NCI-H1092 (cell line): Measurements from ENCODE around the gene ZNF775.
A peak's percentile ranks its signal among the peaks of the same experiment; 100 is the strongest.
"Not testable (repeated sequence)": the region's sequence is repeated elsewhere in the genome, so short reads cannot be mapped to it uniquely, and the experiment has no call there.

ENCODE experiments used
- DNase-seq: peaks from one replicate; lab custom pipeline; 2025; lab: John Stamatoyannopoulos, UW

The ZNF775 gene

GRCh38 chr7:150382123-150382843 lies 3.2 kb downstream of the ZNF775 start:
- no peak for DNase-seq

GRCh38 chr7:150382844-150383225 lies 3.7 kb downstream of the ZNF775 start:
- DNase-seq, result no peak

GRCh38 chr7:150383710-150384397 lies 4.7 kb downstream of the ZNF775 start:
- peak; percentile 66 for DNase-seq

GRCh38 chr7:150384406-150385301 lies 5.5 kb downstream of the ZNF775 start:
- DNase-seq, result no peak

GRCh38 chr7:150385302-150385723 lies 6.2 kb downstream of the ZNF775 start:
- no peak for DNase-seq

- DNase-seq, result not testable (repeated sequence)
These were observed 6.8 kb downstream of the ZNF775 start for GRCh38 chr7:150385884-150386283.

GRCh38 chr7:150388306-150388705 lies 9.2 kb downstream of the ZNF775 start:
- DNase-seq, result no peak

- DNase-seq, result peak; percentile 19
These were observed 9.8 kb downstream of the ZNF775 start for GRCh38 chr7:150388709-150389531.

GRCh38 chr7:150389532-150389816 lies 10.3 kb downstream of the ZNF775 start:
- DNase-seq, result no peak

- no peak for DNase-seq
These were observed 11.1 kb downstream of the ZNF775 start for GRCh38 chr7:150390205-150390604.

GRCh38 chr7:150393325-150393724 lies 14.2 kb downstream of the ZNF775 start:
- no peak for DNase-seq

GRCh38 chr7:150396426-150396825 lies 17.3 kb downstream of the ZNF775 start:
- DNase-seq, result no peak

GRCh38 chr7:150396851-150397260 lies 17.7 kb downstream of the ZNF775 start:
- no peak for DNase-seq

- DNase-seq, result no peak
These were observed 18.4 kb downstream of the ZNF775 start for GRCh38 chr7:150397346-150398107.

GRCh38 chr7:150398108-150398964 lies 19.2 kb downstream of the ZNF775 start:
- no peak for DNase-seq

GRCh38 chr7:150398965-150399320 lies 19.8 kb downstream of the ZNF775 start:
- DNase-seq, result no peak

- no peak for DNase-seq
These were observed 20.4 kb downstream of the ZNF775 start for GRCh38 chr7:150399421-150400007.

- DNase-seq, result no peak
These were observed 21.1 kb downstream of the ZNF775 start for GRCh38 chr7:150400008-150400787.

GRCh38 chr7:150400788-150401423 lies 21.8 kb downstream of the ZNF775 start:
- no peak for DNase-seq
